NCI-H1092 (cell line): ENCODE results near the gene NPM1.
"Not testable (repeated sequence)": the region's sequence is repeated elsewhere in the genome, so short reads cannot be mapped to it uniquely, and the experiment has no call there.

Source experiments
- DNase-seq: peaks from one replicate; lab custom pipeline; 2025; lab: John Stamatoyannopoulos, UW

The NPM1 gene, protein sequence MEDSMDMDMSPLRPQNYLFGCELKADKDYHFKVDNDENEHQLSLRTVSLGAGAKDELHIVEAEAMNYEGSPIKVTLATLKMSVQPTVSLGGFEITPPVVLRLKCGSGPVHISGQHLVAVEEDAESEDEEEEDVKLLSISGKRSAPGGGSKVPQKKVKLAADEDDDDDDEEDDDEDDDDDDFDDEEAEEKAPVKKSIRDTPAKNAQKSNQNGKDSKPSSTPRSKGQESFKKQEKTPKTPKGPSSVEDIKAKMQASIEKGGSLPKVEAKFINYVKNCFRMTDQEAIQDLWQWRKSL

DNA sequence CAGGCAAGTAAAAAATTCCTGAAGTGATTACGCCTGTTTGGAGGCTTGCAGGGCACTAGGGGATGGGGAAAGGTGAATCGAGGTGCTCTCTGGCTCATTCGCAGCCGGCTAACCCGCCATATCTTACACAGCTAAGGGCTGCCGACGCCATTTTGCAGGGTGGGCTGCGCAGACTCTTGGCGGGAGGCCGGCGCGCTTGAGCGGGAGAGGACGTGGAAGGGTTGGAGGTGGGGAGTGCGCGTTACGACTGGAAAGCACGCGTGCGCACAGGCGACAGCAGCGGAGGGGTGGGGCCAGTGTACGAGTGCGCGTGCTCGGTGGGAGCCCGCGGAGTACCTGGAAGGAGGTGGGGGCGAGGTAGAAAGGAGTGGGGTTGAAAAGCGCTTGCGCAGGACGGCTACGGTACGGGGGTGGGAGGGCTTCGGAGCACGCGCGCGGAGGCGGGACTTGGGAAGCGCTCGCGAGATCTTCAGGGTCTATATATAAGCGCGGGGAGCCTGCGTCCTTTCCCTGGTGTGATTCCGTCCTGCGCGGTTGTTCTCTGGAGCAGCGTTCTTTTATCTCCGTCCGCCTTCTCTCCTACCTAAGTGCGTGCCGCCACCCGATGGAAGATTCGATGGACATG, at the start of gene NPM1:
TSS of gene NPM1 (plus strand) at position 505 of the 625 bp plus-strand sequence. CDS start at position 605, 100 bp downstream.
- DNase-seq, result peak; percentile 97

GRCh38 chr5:171340042-171340441, 47.6 kb upstream of the NPM1 start:
- no peak for DNase-seq

GRCh38 chr5:171340491-171340890, 47.2 kb upstream of the NPM1 start:
- DNase-seq, result no peak

GRCh38 chr5:171342362-171343111, 45.1 kb upstream of the NPM1 start:
- DNase-seq, result peak; percentile 4

DNA sequence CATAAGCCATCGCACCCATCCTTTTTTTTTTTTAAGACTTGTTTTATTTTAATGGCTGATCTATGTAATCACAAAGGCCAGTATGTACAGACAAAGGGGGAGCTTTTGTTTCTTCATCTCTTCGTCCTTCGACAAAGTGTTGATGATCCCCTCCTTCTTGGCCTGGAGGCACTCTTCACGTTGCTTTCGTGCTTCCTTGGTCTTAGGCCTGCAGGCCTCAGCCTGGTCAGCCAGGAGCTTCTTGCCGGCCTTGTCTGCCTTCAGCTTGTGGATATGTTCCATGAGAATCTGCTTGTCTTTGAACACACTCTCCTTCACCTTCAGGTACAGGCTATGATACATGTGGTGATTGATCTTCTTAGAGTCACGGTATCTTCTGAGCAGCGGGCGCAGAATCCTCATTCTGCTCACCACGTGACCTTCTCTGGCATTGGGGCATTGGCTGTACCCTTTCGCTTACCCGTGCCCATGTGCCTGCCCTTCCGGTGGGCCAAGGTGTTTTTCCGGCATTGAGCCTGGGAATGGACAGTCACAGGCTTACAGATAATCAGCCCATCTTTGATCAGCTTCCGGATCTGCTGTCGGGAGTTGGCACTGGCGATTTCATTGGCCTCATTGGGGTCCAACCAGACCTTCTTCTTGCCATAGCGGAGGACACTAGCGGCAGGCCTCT, 42.6 kb upstream of the NPM1 start:
- DNase-seq, result no peak

- DNase-seq, result no peak
Observed at GRCh38 chr5:171351536-171352073, 36.0 kb upstream of the NPM1 start.

GRCh38 chr5:171355302-171355724, 32.3 kb upstream of the NPM1 start:
- no peak for DNase-seq

DNA sequence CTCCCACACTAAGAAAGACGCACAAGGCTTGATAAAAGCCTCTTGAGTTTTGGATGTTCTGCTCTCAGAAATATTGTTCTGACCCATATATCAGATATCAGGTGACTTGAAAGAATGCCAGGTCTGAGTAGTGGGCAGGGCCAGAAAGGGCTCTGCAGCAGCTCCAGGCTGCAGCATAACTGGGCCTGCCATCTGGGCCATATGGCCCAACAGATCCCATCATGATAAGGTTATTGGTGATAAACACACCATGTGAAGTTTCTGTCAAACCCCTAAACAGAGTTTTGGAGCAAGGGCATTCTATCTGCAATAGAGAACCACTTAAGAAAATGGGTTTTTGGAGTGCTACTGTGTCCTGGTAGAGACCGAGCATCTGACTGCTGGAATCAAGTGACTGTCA, 29.8 kb upstream of the NPM1 start:
- no peak for DNase-seq

- not testable (repeated sequence) for DNase-seq
Observed at GRCh38 chr5:171361151-171361550, 26.5 kb upstream of the NPM1 start.

DNA sequence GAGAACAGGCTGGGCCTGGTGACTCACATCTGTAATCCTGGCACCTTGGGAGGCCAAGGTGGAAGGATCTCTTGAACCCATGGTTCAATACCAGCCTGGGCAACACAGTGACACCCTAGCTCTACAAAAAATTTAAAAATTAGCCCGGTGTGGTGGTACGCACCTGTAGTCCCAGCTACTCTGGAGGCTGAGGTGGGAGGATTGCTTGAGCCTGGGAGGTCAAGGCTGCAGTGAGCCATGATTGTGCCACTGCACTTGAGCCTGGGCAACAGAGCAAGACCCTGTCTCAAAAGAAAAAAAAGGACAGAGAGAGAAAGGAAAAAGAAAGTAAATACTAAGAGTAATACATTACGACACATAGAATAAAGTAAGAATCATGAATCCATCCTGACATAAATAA, 24.4 kb upstream of the NPM1 start:
- not testable (repeated sequence) for DNase-seq

- DNase-seq, result no peak
Observed at GRCh38 chr5:171363846-171364245, 23.8 kb upstream of the NPM1 start.

DNA sequence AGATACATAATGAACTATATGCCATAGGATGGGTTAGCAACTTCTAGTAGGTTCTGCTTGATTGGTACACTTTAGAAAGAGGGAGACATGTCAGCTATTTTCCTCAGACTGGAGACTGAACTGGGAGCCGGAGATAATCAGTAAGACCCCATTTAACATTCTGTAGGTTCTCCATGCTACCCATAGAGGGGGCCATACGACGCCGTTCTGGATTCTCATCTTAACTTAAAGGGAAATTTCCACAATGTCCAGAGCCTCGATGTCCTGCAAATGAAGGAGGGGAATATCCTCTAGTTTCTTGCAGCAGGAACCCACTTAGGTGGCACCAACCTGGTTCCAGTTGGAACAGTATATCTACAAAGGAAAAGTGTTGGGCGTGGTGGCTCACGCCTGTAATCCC, 22.3 kb upstream of the NPM1 start:
- no peak for DNase-seq

DNA sequence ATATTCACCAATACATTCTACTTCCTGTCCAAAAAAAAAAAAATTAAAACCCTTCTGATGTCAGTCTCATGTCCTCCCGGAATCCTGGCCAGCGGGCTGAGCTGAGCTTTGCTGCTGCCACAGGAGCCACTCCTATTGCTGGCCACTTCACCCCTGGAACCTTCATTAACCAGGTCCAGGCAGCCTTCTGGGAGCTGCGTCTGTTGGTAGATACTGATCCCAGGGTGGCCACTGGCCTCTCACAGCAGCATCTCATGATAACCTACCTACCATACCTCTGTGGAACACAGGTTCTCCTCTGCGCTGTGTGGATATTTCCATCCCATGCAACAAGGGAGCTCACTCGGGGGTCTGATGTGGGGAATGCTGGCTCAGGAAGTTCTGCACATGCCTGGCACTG, 21.0 kb upstream of the NPM1 start:
- no peak for DNase-seq

GRCh38 chr5:171367424-171368370, 20.0 kb upstream of the NPM1 start:
- no peak for DNase-seq

- no peak for DNase-seq
Observed at GRCh38 chr5:171369056-171369455, 18.6 kb upstream of the NPM1 start.

DNA sequence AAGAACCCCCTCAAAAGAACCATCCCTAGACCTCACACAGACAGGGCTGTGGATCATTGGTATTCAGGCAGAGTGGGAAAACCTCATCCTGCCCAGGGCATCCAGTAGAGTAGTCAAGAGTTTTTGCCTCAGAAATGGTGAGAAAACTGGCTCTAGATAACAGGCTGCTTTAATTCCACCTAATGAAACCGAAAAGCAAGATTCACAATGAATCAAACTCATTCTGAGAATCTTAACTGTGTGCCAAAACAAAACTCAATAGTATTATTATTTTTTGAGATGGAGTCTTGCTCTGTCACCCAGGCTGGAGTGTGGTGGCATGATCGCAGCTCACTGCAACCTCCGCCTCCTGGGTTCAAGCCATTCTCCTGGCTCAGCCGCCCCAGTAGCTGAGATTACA, 17.8 kb upstream of the NPM1 start:
- DNase-seq, result no peak

GRCh38 chr5:171370881-171371280, 16.8 kb upstream of the NPM1 start:
- not testable (repeated sequence) for DNase-seq

GRCh38 chr5:171371326-171371725, 16.3 kb upstream of the NPM1 start:
- DNase-seq, result no peak

GRCh38 chr5:171379961-171380360, 7.7 kb upstream of the NPM1 start:
- no peak for DNase-seq

- not testable (repeated sequence) for DNase-seq
Observed at GRCh38 chr5:171384416-171384815, 3.2 kb upstream of the NPM1 start.

GRCh38 chr5:171384999-171385398, 2.6 kb upstream of the NPM1 start:
- not testable (repeated sequence) for DNase-seq
